Neural cell (in vitro differentiated cells): ENCODE measurements around the gene C1QTNF9B. TPM values are rescaled to one million over a fixed set of nuclear protein-coding genes. Genes with fewer than 3 reads are reported as not detected.

Source experiments
- H2AFZ ChIP-seq: fragments of 200-600, 300-800 bp; sonication (generic), shearing (Covaris generic); 2 replicates; pipeline ENCODE4 v1.6.0; 2014; ENCODE audit warnings: low read depth, mild to moderate bottlenecking, antibody characterized with exemption, low read length, moderate library complexity
- H3F3A ChIP-seq: fragments of 200-600 bp; shearing (Covaris generic); 2 replicates; pipeline ENCODE4 v1.6.1; 2016; ENCODE audit warnings: mild to moderate bottlenecking, moderate library complexity, mixed read lengths, antibody characterized with exemption, low read length; ENCODE audit not compliant: insufficient read depth, poor library complexity, severe bottlenecking
- H3K27ac ChIP-seq: fragments of 200-600, 300-800 bp; sonication (generic), shearing (Covaris generic); 2 replicates; pipeline ENCODE4 v1.5.1; 2014; ENCODE audit warnings: mild to moderate bottlenecking, low read length, moderate library complexity
- H3K27me3 ChIP-seq: fragments of 300-800, 200-600 bp; sonication (generic), shearing (Covaris generic); 2 replicates; pipeline ENCODE4 v1.6.0; 2014; ENCODE audit warnings: mild to moderate bottlenecking, low read depth, low read length, moderate library complexity; ENCODE audit not compliant: insufficient read depth
- H3K36me3 ChIP-seq: fragments of 300-800, 200-600 bp; sonication (generic), shearing (Covaris generic); 2 replicates; pipeline ENCODE4 v1.5.1; 2014; ENCODE audit warnings: mild to moderate bottlenecking, antibody characterized with exemption, low read length, moderate library complexity; ENCODE audit not compliant: insufficient read depth
- H3K4me2 ChIP-seq: fragments of 300-800, 200-600 bp; sonication (generic), shearing (Covaris generic); 2 replicates; pipeline ENCODE4 v1.6.0; 2014; ENCODE audit warnings: mild to moderate bottlenecking, low read length
- H3K4me3 ChIP-seq: fragments of 300-800, 200-600 bp; sonication (generic), shearing (Covaris generic); 2 replicates; pipeline ENCODE4 v1.5.1; 2014; ENCODE audit warnings: mild to moderate bottlenecking, low read length, moderate library complexity
- H3K79me2 ChIP-seq: fragments of 200-600 bp; shearing (Covaris generic); replicated peaks from 2 replicates; pipeline ENCODE4 v1.6.0; 2014; ENCODE audit warnings: mild to moderate bottlenecking, low read length, moderate library complexity; ENCODE audit not compliant: insufficient read depth
- H3K9ac ChIP-seq: fragments of 300-800, 200-600 bp; sonication (generic), shearing (Covaris generic); 2 replicates; pipeline ENCODE4 v1.6.1; 2016; ENCODE audit warnings: mild to moderate bottlenecking, low read length, mixed read lengths
- H3K9me2 ChIP-seq: fragments of 200-600 bp; shearing (Covaris generic); 2 replicates; pipeline ENCODE4 v1.6.1; 2016; ENCODE audit warnings: mild to moderate bottlenecking, low read length, mixed read lengths; ENCODE audit not compliant: insufficient read depth
- H3K9me3 ChIP-seq: fragments of 200-600, 300-800 bp; sonication (generic), shearing (Covaris generic); 2 replicates; pipeline ENCODE4 v1.6.1; 2016; ENCODE audit warnings: mild to moderate bottlenecking, mixed run types, low read length, moderate library complexity, mixed read lengths
- H4K20me1 ChIP-seq: fragments of 200-600 bp; shearing (Covaris generic); 2 replicates; pipeline ENCODE4 v1.6.1; 2016; ENCODE audit warnings: mild to moderate bottlenecking, mixed run types; ENCODE audit not compliant: insufficient read depth
- EP300 ChIP-seq: fragments of 450-650 bp; conservative IDR thresholded peaks from 2 replicates; pipeline ENCODE4 v1.6.1; 2014; ENCODE audit warnings: antibody characterized with exemption, mild to moderate bottlenecking, moderate library complexity; ENCODE audit not compliant: poor library complexity, severe bottlenecking
- EZH2 ChIP-seq: fragments of 200-600, 300-800 bp; shearing (Covaris generic), sonication (generic); IDR thresholded peaks from 2 replicates; pipeline ENCODE4 v1.6.1; 2014; ENCODE audit warnings: antibody characterized with exemption, low read length, borderline replicate concordance, mild to moderate bottlenecking; ENCODE audit not compliant: insufficient read depth, poor library complexity, severe bottlenecking
- MXI1 ChIP-seq: fragments of 450-650 bp; conservative IDR thresholded peaks from 2 replicates; pipeline ENCODE4 v1.6.1; 2014; ENCODE audit warnings: antibody characterized with exemption, mild to moderate bottlenecking; ENCODE audit not compliant: poor library complexity, severe bottlenecking
- POLR2AphosphoS5 ChIP-seq: IDR thresholded peaks from 2 replicates; pipeline ENCODE4 v1.6.1; 2012
- RAD21 ChIP-seq: fragments of 450-650 bp; conservative IDR thresholded peaks from 2 replicates; pipeline ENCODE4 v1.6.1; 2014; ENCODE audit warnings: antibody characterized with exemption, mild to moderate bottlenecking, moderate library complexity
- SMC3 ChIP-seq: fragments of 450-650 bp; conservative IDR thresholded peaks from 2 replicates; pipeline ENCODE4 v1.6.1; 2014; ENCODE audit warnings: antibody characterized with exemption, mild to moderate bottlenecking, moderate library complexity; ENCODE audit not compliant: poor library complexity
- TAF1 ChIP-seq: IDR thresholded peaks from 2 replicates; pipeline ENCODE4 v1.6.1; 2012; ENCODE audit warnings: low read depth
- polyA plus RNA-seq: library from polyadenylated mRNA; depleted of rRNA; stranded (reverse); fragments of >200 nt; gene quantifications from 2 replicates; pipeline ENCODE4 v1.2.3, GENCODE V29; 2014
- TF ChIP-seq, protein P1 (sequence below): IDR thresholded peaks from 2 replicates; pipeline ENCODE4 v1.6.1; 2012; ENCODE audit warnings: borderline replicate concordance
- TF ChIP-seq, protein P2 (sequence below): fragments of 450-650 bp; IDR thresholded peaks from 2 replicates; pipeline ENCODE4 v1.5.1; 2014; ENCODE audit warnings: antibody characterized with exemption, mild to moderate bottlenecking, moderate library complexity; ENCODE audit not compliant: poor library complexity, severe bottlenecking

C1QTNF9B gene
- polyA plus RNA-seq, 1 donor from 2014 or later: 1.5 TPM

DNA sequence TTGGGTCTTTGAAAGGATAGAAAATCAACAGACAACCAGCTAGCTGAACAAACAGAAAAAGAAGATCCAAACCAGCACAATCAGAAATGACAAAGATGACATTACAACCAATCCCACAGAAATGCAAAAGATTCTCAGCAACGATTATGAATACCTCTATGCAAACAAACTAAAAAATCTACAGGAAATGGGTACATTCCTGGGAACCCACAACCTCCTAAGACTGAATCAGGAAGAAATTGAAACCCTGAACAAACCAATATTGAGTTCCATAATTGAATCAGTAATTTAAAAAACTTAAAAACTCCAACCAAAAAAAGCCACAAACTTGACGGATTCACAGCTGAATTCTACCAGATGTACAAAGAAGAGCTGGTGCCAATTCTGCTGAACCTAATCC is 20.9 kb upstream of the C1QTNF9B start:
- Histone ChIP-seq H3K9ac (no peak overlapping the region), H3K4me2 (no peak overlapping the region), H3K27ac (no peak overlapping the region), H4K20me1 (no peaks in the 10 kb centered on the region), H3K9me3 (no peaks in the 10 kb centered on the region), H3F3A (no peaks in the 10 kb centered on the region), H3K79me2 (no peaks in the 10 kb centered on the region), H3K4me3 (no peak overlapping the region), H3K27me3 (no peaks in the 10 kb centered on the region), H2AFZ (no peak overlapping the region), H3K36me3 (no peaks in the 10 kb centered on the region), H3K9me2 (no peaks in the 10 kb centered on the region)
- TF ChIP-seq RAD21 (no peak), POLR2AphosphoS5 (no peak), TAF1 (no peak), EZH2 (no peak), EP300 (no peak), SMC3 (no peak), MXI1 (no peak)
- TF ChIP-seq, protein P1, sequence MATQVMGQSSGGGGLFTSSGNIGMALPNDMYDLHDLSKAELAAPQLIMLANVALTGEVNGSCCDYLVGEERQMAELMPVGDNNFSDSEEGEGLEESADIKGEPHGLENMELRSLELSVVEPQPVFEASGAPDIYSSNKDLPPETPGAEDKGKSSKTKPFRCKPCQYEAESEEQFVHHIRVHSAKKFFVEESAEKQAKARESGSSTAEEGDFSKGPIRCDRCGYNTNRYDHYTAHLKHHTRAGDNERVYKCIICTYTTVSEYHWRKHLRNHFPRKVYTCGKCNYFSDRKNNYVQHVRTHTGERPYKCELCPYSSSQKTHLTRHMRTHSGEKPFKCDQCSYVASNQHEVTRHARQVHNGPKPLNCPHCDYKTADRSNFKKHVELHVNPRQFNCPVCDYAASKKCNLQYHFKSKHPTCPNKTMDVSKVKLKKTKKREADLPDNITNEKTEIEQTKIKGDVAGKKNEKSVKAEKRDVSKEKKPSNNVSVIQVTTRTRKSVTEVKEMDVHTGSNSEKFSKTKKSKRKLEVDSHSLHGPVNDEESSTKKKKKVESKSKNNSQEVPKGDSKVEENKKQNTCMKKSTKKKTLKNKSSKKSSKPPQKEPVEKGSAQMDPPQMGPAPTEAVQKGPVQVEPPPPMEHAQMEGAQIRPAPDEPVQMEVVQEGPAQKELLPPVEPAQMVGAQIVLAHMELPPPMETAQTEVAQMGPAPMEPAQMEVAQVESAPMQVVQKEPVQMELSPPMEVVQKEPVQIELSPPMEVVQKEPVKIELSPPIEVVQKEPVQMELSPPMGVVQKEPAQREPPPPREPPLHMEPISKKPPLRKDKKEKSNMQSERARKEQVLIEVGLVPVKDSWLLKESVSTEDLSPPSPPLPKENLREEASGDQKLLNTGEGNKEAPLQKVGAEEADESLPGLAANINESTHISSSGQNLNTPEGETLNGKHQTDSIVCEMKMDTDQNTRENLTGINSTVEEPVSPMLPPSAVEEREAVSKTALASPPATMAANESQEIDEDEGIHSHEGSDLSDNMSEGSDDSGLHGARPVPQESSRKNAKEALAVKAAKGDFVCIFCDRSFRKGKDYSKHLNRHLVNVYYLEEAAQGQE: no peak
- TF ChIP-seq, protein P2, sequence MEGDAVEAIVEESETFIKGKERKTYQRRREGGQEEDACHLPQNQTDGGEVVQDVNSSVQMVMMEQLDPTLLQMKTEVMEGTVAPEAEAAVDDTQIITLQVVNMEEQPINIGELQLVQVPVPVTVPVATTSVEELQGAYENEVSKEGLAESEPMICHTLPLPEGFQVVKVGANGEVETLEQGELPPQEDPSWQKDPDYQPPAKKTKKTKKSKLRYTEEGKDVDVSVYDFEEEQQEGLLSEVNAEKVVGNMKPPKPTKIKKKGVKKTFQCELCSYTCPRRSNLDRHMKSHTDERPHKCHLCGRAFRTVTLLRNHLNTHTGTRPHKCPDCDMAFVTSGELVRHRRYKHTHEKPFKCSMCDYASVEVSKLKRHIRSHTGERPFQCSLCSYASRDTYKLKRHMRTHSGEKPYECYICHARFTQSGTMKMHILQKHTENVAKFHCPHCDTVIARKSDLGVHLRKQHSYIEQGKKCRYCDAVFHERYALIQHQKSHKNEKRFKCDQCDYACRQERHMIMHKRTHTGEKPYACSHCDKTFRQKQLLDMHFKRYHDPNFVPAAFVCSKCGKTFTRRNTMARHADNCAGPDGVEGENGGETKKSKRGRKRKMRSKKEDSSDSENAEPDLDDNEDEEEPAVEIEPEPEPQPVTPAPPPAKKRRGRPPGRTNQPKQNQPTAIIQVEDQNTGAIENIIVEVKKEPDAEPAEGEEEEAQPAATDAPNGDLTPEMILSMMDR: no peak

DNA sequence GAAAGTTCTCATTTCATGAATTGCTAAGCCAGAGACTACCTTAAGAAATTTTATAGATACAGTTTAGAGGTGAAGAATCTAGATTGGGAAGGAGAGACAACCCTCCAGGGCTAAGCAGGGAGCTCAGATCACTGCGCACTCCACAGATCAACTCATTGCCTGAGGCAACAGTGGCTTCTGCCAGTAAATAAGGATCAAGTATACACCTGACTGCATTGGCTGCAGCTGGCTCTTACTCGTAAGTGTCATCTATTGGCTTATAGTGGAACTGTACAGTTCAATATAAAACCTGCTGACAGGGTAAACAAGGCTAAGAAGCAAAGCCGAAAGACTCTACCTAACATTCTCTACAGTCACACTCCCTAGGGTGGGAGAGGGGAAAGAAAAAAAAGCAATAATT is 18.0 kb upstream of the C1QTNF9B start:
- TF ChIP-seq, protein P1: no peak
- TF ChIP-seq EZH2: no peak
- no peak for TF ChIP-seq MXI1
- TF ChIP-seq SMC3: no peak
- TF ChIP-seq EP300: no peak
- Histone ChIP-seq H4K20me1 (no peaks in the 10 kb centered on the region), H3K4me2 (no peak overlapping the region), H3K9me3 (no peaks in the 10 kb centered on the region), H3F3A (no peaks in the 10 kb centered on the region), H3K27me3 (no peaks in the 10 kb centered on the region), H3K27ac (no peak overlapping the region), H3K9me2 (no peaks in the 10 kb centered on the region), H3K79me2 (no peaks in the 10 kb centered on the region), H3K36me3 (no peaks in the 10 kb centered on the region), H2AFZ (no peak overlapping the region), H3K4me3 (no peak overlapping the region), H3K9ac (no peak overlapping the region)
